ENCODE results near the gene PPM1L.

The PPM1L gene

GRCh38 chr3:161042023-161042501 lies 286.0 kb downstream of the PPM1L start:
- no peak for DNase-seq (ENCODE audit: low read depth)

DNA sequence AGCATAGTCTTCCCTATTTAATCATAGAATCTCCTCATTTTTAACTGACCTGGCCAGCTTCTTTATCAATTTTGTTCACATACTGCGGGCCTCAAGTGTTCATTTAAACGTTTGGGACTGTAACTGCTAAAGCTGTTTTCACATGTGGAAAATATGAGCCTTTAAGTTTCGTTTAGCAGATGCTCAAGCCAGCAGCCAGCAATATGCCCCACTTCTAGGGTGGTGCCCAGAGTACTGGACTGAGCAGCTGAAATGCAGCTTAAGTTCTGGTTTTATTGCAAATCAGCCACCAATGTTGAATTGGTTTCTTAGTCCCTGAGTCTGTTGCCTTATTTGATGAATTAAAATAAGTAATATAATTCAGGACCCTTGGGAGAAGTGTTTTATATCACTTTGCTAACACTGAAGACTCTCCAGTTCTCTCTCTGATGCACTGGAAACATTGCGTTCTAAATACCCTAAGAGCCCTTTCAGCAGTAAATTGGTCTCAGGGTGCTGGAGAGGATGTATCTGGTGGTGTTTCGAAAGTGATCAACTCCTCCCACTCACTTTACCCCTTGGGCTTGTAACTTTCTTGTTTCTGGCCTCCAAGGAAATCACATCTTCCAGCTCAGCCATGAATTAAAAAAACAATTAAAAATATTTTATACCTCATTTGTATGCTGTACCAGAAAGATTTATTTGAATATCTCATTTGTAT lies 287.5 kb downstream of the PPM1L start:
- DNase-seq (ENCODE audit: low read depth): no peak

- DNase-seq (ENCODE audit: low read depth): no peak
These were observed 293.7 kb downstream of the PPM1L start for GRCh38 chr3:161049683-161050248.

DNA sequence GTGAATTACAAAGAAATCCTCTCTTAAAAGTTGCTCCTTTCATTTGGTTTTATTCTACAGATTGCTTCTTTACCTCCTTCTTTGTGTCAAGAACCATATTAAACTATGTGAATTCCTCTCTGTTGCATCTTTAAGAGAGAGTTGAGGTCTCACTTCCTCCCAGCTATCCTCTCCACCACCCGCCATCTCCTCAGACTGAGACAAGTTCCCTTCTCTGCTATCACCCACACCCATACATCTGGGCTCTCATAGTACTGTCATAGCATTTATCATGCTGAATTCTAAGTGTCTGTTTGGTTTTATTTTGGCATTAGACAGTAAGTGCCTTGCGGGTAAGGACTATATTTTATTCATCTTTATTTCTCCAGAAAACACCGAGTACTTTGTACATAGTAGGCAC lies 294.9 kb downstream of the PPM1L start:
- DNase-seq (ENCODE audit: low read depth): no peak

DNA sequence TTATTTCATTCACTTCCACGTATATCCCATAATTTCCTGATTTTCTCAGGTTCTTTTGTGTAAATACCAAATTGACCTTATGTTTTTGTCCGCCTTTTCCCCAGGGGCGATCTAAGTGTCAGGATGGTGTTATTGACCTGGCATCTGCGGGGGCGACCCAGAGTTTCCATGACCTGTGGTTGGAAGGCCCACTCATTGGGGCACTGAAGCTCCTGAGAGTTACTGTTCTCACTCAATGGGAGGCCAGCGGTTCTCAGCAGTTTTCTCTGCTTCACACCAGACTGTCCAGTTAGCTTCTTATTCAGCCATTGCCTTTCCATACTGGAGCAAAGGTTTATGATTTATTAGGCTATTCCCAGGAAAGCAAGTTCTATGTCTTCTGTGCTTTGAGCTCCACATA lies 295.8 kb downstream of the PPM1L start:
- DNase-seq (ENCODE audit: low read depth): no peak

- no peak for DNase-seq (ENCODE audit: low read depth)
These were observed 299.0 kb downstream of the PPM1L start for GRCh38 chr3:161054860-161055604.

- DNase-seq (ENCODE audit: low read depth): no peak
These were observed 308.4 kb downstream of the PPM1L start for GRCh38 chr3:161064413-161064812.

DNA sequence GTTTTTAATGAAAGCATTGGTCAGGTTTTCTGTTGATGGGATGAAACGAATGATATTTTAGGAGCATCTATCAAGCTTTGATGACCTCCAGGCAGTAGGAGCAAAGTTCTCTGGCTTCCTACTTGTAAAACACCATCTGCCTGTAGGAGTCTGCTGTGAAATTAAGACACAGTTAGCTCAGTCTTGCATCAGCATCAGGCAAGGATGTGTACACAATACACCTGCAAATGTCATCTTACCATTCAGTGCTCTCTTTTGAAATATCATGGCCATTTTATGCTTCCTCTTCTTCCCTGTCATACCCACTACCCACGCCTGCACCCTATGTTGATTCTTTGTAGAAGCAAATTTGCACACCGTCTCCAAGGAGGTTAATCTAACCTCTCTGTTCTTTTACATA lies 310.9 kb downstream of the PPM1L start:
- DNase-seq (ENCODE audit: low read depth): no peak

DNA sequence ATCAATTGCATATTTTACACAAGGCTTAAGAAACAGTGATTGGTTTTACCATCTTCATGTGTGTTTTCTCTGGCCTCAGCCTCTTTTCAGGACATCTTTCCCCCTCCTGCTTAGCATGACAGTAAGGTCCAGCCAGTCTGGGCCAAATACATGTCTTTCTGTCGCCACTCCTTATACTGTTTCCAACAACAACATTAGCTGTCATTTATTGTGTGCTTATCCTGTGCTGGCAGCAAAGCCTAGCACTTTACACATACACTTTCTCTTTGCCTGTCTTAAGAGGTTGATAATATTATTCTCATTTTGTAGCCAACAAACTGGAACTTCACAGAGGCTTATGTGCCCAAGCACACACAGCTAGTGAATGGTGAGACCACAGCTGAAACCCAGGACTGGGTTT lies 311.3 kb downstream of the PPM1L start:
- DNase-seq (ENCODE audit: low read depth): no peak

GRCh38 chr3:161069511-161070251 lies 313.6 kb downstream of the PPM1L start:
- DNase-seq (ENCODE audit: low read depth): no peak

DNA sequence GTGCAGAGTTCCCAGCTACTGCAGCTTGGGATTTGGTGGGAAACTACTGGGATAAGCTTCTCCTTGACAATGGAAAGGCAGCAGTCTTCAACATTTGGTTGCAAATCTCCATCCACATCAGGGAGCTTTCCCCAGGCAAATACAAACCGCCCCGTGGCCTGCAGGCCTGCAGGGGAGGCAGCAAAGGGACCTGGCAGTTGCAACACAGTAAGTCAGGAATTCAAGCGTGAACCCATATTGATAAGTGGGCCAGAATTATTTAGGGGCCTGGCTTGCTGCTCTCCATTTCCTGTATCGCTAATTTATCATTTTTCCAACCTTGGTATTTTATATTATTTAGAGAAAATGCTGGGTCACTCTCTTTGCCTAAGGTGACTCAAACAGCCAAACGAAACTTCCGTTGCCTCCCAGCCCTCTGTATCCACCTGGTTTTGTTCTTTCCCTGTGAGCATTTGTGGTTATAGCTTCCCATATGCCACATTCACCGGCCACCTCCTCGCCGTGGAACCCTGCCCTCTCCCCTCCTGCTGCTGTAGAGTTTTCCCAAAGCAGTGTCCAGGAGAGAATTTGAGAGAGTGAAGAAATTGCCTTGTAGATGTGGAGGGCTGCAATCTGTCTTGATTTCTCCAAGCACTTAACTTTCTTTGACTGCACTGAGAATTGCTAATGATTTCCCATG lies 314.4 kb downstream of the PPM1L start:
- DNase-seq (ENCODE audit: low read depth): no peak

DNA sequence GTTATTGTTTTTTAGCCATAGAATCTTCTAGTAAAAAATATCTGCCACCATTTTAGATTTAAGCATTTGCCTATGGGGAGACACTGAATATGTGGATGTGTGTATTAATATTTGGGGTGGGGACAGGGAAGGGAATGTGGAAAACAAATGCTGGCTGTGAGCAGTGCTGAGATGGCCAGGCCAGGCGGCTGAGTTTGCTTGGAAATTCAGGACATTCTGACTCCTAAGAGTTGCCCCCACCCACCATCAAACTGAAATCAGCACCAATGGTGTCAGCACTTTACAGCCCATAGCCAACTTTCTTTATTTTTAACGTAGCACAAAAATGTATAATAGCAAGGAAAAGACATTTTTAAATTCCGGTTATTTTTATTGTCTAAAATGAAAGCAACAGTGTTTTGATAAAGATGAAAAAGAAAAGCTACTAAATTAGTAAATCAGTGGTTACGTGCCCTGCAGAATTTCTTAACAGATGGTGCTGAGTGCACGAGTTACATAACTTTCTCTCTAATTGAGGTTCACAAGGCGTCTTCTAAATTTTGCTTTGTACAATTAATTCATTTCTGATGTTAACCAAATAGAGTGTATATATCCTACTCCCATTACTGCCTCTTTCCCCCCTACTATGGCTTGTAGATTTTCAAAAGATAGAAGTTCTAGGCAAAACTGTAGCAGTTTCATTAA lies 315.1 kb downstream of the PPM1L start:
- DNase-seq (ENCODE audit: low read depth): no peak

- no peak for DNase-seq (ENCODE audit: low read depth)
These were observed 316.2 kb downstream of the PPM1L start for GRCh38 chr3:161072211-161072621.

- DNase-seq (ENCODE audit: low read depth): no peak
These were observed 316.7 kb downstream of the PPM1L start for GRCh38 chr3:161072751-161073150.

- DNase-seq (ENCODE audit: low read depth): no peak
These were observed 317.1 kb downstream of the PPM1L start for GRCh38 chr3:161073181-161073580.

- DNase-seq (ENCODE audit: low read depth): no peak
These were observed 325.6 kb downstream of the PPM1L start for GRCh38 chr3:161081633-161082032.

GRCh38 chr3:161082063-161082462 lies 326.0 kb downstream of the PPM1L start:
- DNase-seq (ENCODE audit: low read depth): no peak

- no peak for DNase-seq (ENCODE audit: low read depth)
These were observed 327.1 kb downstream of the PPM1L start for GRCh38 chr3:161083131-161083530.

- DNase-seq (ENCODE audit: low read depth): no peak
These were observed 328.2 kb downstream of the PPM1L start for GRCh38 chr3:161084277-161084676.

GRCh38 chr3:161093895-161094294 lies 337.9 kb downstream of the PPM1L start:
- DNase-seq (ENCODE audit: low read depth): no peak

DNA sequence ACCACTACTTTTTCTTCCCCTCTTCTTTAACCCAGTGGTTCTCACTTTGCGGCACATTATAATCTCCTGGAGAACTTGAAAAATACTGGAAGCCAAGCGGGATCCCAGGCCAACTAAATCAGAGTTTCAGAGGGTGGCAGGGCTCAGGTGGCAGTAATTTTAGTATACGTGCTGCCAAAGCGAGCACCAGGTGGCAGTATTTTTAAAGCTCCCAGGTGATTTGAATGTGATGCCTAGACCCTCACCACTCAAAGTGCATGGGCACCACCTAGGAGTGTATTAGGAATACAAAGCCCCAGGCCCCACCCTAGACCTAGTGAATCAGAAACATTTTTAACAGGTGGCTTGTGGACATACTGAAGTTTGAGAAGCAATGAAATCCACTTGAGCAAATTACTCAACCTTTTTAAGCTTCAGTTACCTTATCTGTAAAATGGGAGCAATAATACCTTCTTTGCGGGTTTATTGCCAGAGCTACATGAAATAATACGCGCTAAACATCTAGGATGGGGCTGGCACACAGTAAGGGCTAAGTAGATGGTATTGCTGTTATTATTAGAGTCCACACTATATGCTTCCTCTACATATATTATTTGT lies 340.8 kb downstream of the PPM1L start:
- no peak for DNase-seq (ENCODE audit: low read depth)

Data from stimulated activated CD4-positive, alpha-beta T cell treated with anti-CD3 and anti-CD28 coated beads, Interleukin-2, amount 100 ng/mL, for 4 hours (primary cell).